ENCODE data around the gene IRF2. TPM values are rescaled to one million over a fixed set of nuclear protein-coding genes. Genes with fewer than 3 reads are reported as not detected.

Gene IRF2
- total RNA-seq, 1 donor = 43.8 TPM

DNA sequence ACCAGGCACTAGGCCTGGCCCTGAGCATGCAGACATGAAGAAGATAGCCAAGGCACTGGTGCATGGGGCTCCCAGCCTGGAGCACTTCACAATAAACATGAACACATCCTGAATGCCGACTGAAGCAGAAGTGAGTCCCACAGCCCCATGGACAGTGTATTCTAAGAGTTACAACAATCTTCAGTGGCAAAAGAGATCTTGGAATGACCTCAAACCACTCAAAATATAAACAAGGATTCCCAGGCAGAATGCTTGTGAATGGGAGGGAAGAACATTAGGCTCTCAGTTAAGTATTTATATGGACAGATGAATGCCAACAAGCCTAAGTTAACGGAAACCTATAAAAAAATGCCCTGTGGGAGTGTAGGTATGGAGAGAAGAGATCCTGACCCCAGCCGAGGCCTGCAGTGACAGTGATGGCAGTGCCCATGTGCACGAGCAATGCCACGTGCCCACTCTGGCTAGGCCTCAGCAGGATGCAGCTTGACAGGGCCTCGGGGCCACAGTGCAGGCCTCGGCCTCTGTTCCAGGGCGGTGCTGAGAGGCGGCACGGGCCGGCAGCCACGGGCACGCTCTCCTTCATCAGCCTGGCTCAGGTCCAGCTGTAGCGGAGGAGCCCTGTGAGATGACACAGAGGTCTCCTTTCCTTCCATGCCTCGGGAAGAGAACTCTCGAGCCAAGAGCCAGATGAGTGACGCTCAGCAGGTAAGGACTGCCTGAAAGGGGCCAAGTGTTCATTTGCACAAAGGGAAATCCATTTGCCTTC, 49.2 kb downstream of the IRF2 start:
- peaks cover 12% of the 10 kb centered on the region for H4K20me1 ChIP-seq (ENCODE audit: insufficient read depth, low read length)
- H3K27ac ChIP-seq (ENCODE audit: low read depth, low read length) = no peak overlapping the region
- peaks cover 43% of the 10 kb centered on the region for H3K79me2 ChIP-seq (ENCODE audit: insufficient read depth, low read length)
- no peak overlapping the region for H3K4me3 ChIP-seq (ENCODE audit: insufficient read depth, low read length)
- H3K27me3 ChIP-seq (ENCODE audit: insufficient read depth, low read length) = no peaks in the 10 kb centered on the region
- H3K4me1 ChIP-seq (ENCODE audit: insufficient read depth, low read length) = no peaks in the 10 kb centered on the region
- no peaks in the 10 kb centered on the region for H3K9me3 ChIP-seq (ENCODE audit: low read depth, low read length)
- H2AFZ ChIP-seq (ENCODE audit: low read length) = no peak overlapping the region
- DNase-seq (ENCODE audit: insufficient read length, low spot score, missing footprints) = no peak
- TF ChIP-seq, protein P1, sequence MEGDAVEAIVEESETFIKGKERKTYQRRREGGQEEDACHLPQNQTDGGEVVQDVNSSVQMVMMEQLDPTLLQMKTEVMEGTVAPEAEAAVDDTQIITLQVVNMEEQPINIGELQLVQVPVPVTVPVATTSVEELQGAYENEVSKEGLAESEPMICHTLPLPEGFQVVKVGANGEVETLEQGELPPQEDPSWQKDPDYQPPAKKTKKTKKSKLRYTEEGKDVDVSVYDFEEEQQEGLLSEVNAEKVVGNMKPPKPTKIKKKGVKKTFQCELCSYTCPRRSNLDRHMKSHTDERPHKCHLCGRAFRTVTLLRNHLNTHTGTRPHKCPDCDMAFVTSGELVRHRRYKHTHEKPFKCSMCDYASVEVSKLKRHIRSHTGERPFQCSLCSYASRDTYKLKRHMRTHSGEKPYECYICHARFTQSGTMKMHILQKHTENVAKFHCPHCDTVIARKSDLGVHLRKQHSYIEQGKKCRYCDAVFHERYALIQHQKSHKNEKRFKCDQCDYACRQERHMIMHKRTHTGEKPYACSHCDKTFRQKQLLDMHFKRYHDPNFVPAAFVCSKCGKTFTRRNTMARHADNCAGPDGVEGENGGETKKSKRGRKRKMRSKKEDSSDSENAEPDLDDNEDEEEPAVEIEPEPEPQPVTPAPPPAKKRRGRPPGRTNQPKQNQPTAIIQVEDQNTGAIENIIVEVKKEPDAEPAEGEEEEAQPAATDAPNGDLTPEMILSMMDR (IDR thresholded peaks at IDR 0.05; ENCODE audit: extremely low read depth, low read depth, low read length) = no peak
- peaks cover 39% of the 10 kb centered on the region for H3K36me3 ChIP-seq (ENCODE audit: insufficient read depth, low read length)
- no peak overlapping the region for H3K4me2 ChIP-seq (ENCODE audit: insufficient read depth, low read length)

DNA sequence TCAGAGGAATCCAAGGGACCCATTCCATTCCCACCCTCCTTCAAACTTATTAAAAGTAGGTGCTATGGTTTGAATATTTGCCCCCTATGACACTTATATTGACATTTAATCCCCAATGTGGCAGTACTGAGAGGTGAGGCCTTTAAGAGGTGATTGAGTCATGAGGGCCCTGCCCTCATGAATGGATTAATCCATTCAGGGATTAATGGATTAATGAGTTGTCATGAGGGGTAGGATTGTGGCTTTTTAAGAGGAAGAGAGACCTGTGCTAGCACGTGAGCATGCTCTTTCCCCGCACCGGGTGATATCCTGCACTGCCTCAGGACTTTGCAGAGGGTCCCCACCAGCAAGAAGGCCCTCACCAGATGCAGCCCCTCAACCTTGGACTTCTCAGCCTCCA, 50.1 kb downstream of the IRF2 start:
- TF ChIP-seq, protein P1 (IDR thresholded peaks at IDR 0.05; ENCODE audit: extremely low read depth, low read depth, low read length) = no peak
- no peak overlapping the region for H3K4me3 ChIP-seq (ENCODE audit: insufficient read depth, low read length)
- H3K36me3 ChIP-seq (ENCODE audit: insufficient read depth, low read length) = peaks cover 39% of the 10 kb centered on the region
- H4K20me1 ChIP-seq (ENCODE audit: insufficient read depth, low read length) = peaks cover 6% of the 10 kb centered on the region
- H3K9me3 ChIP-seq (ENCODE audit: low read depth, low read length) = no peaks in the 10 kb centered on the region
- H3K27ac ChIP-seq (ENCODE audit: low read depth, low read length) = no peak overlapping the region
- H3K79me2 ChIP-seq (ENCODE audit: insufficient read depth, low read length) = peaks cover 39% of the 10 kb centered on the region
- no peak for DNase-seq (ENCODE audit: insufficient read length, low spot score, missing footprints)
- no peak overlapping the region for H2AFZ ChIP-seq (ENCODE audit: low read length)
- no peaks in the 10 kb centered on the region for H3K4me1 ChIP-seq (ENCODE audit: insufficient read depth, low read length)
- no peaks in the 10 kb centered on the region for H3K27me3 ChIP-seq (ENCODE audit: insufficient read depth, low read length)
- H3K4me2 ChIP-seq (ENCODE audit: insufficient read depth, low read length) = no peak overlapping the region

DNA sequence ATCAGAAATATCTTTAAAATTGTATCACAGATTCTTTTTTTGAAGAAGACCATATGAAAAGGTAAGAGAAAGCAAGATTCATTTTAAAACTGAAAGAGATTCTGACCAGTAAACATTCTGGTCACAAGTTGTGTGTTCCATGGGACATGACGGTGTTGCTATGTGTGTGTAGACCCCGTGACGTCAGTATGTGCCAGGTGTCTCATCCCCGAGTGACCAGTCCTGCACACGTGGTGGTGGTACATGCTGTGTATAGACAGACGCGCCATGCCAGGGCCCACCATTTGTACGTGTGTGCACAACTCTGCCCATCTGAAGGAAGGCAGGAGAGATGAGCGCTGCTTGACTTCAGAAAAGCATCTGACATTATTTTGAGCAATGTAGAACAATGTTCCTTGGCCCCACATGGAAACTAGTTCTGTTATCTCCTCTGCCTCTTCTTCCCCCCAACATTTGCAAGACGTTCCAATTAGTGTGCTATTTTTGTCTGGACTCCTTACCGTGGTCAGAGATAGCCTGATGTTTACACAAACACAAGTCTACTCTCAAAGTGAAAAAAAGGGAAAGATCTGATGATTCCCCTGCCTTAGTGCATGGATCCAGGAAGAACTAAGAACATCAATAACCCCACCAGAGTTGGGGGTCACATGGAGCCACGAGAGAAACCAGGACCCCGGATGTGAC, 51.2 kb downstream of the IRF2 start:
- no peaks in the 10 kb centered on the region for H3K9me3 ChIP-seq (ENCODE audit: low read depth, low read length)
- peaks cover 5% of the 10 kb centered on the region for H3K4me1 ChIP-seq (ENCODE audit: insufficient read depth, low read length)
- no peaks in the 10 kb centered on the region for H3K27me3 ChIP-seq (ENCODE audit: insufficient read depth, low read length)
- H3K79me2 ChIP-seq (ENCODE audit: insufficient read depth, low read length) = peaks cover 39% of the 10 kb centered on the region
- TF ChIP-seq, protein P1 (IDR thresholded peaks at IDR 0.05; ENCODE audit: extremely low read depth, low read depth, low read length) = no peak
- peaks cover 6% of the 10 kb centered on the region for H4K20me1 ChIP-seq (ENCODE audit: insufficient read depth, low read length)
- no peak overlapping the region for H3K27ac ChIP-seq (ENCODE audit: low read depth, low read length)
- H3K36me3 ChIP-seq (ENCODE audit: insufficient read depth, low read length) = peaks cover 45% of the 10 kb centered on the region
- no peak overlapping the region for H2AFZ ChIP-seq (ENCODE audit: low read length)
- DNase-seq (ENCODE audit: insufficient read length, low spot score, missing footprints) = no peak
- no peak overlapping the region for H3K4me3 ChIP-seq (ENCODE audit: insufficient read depth, low read length)
- no peak overlapping the region for H3K4me2 ChIP-seq (ENCODE audit: insufficient read depth, low read length)

DNA sequence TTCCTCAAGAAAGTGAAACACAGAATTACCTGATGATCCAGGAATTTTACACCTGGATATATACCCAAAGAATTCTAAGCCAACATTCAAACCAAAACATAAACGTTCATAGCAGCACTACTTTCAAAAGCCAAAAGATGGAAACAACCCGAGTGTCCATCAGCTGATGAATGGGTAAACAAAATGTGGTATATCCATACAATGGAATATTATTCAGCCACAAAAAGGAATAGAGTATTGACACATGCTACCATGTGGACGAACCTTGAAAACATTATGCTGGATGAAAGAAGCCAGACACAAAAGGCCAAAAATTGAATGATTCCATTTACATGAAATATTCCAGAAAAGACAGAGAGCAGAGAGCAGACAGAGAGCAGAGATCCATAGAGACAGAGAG, 52.0 kb downstream of the IRF2 start:
- no peaks in the 10 kb centered on the region for H3K9me3 ChIP-seq (ENCODE audit: low read depth, low read length)
- no peak overlapping the region for H3K4me2 ChIP-seq (ENCODE audit: insufficient read depth, low read length)
- H3K27ac ChIP-seq (ENCODE audit: low read depth, low read length) = no peak overlapping the region
- H3K4me1 ChIP-seq (ENCODE audit: insufficient read depth, low read length) = peaks cover 13% of the 10 kb centered on the region
- DNase-seq (ENCODE audit: insufficient read length, low spot score, missing footprints) = no peak
- H3K27me3 ChIP-seq (ENCODE audit: insufficient read depth, low read length) = no peaks in the 10 kb centered on the region
- H3K36me3 ChIP-seq (ENCODE audit: insufficient read depth, low read length) = peaks cover 42% of the 10 kb centered on the region
- H3K79me2 ChIP-seq (ENCODE audit: insufficient read depth, low read length) = peaks cover 39% of the 10 kb centered on the region
- TF ChIP-seq, protein P1 (IDR thresholded peaks at IDR 0.05; ENCODE audit: extremely low read depth, low read depth, low read length) = no peak
- peaks cover 6% of the 10 kb centered on the region for H4K20me1 ChIP-seq (ENCODE audit: insufficient read depth, low read length)
- H2AFZ ChIP-seq (ENCODE audit: low read length) = no peak overlapping the region
- H3K4me3 ChIP-seq (ENCODE audit: insufficient read depth, low read length) = no peak overlapping the region
